Measurements from ENCODE around the gene SORBS1. TPM values are rescaled to one million over a fixed set of nuclear protein-coding genes. Genes with fewer than 3 reads are reported as not detected.

SORBS1 gene
- total and polyA plus RNA-seq, 8 donors, result 34.4 to 713 (median 168) TPM

- no peaks in the 10 kb centered on the region for H3K27me3 ChIP-seq
- H3K4me3 ChIP-seq, result peak overlapping the region in 1 of 4 donors; percentile 7
- WGBS, 5 donors, result 40 to 62% (median 47%) methylated on average over 8 of the region's 8 CpGs
- no peaks in the 10 kb centered on the region for H3K36me3 ChIP-seq
- no peaks in the 10 kb centered on the region for H3K9me3 ChIP-seq
- TF ChIP-seq POLR2AphosphoS5 (IDR thresholded peaks at IDR 0.05) (peak in 1 of 3 donors; percentile 5), CTCF (IDR thresholded peaks at IDR 0.05) (no peak), POLR2A (IDR thresholded peaks at IDR 0.05) (no peak), EP300 (IDR thresholded peaks at IDR 0.05) (no peak)
- peaks cover 41 to 98% (median 70%) of the 10 kb centered on the region in 4 donors for H3K4me1 ChIP-seq
- intact Hi-C loops (cut with DNase I; ENCODE audit: low total_unique reads), result no loop called here
- DNase-seq, result peak in 1 of 2 donors; percentile 61
- H3K27ac ChIP-seq, result peak overlapping the region; percentile 47 to 95 (median 86)
Measured at GRCh38 chr10:95518455-95519452, 42.4 kb downstream of the SORBS1 start.

- Histone ChIP-seq H3K4me3 (no peak overlapping the region), H3K27ac (peak overlapping the region; percentile 83 to 95 (median 86)), H3K27me3 (no peaks in the 10 kb centered on the region), H3K36me3 (no peaks in the 10 kb centered on the region), H3K9me3 (no peaks in the 10 kb centered on the region), H3K4me1 (peaks cover 50 to 98% (median 73%) of the 10 kb centered on the region in 4 donors)
- DNase-seq, result peak; percentile 58 to 82
- 26 to 43% (median 29%) methylated on average over 5 of the region's 5 CpGs for WGBS, 5 donors
- no peak for TF ChIP-seq CTCF (IDR thresholded peaks at IDR 0.05)
- peak; percentile 23 to 90 (median 69) for TF ChIP-seq POLR2AphosphoS5 (IDR thresholded peaks at IDR 0.05)
- peak; percentile 9 for TF ChIP-seq EP300 (IDR thresholded peaks at IDR 0.05)
- no peak for TF ChIP-seq POLR2A (IDR thresholded peaks at IDR 0.05)
- intact Hi-C loops (cut with DNase I; ENCODE audit: low total_unique reads), result no loop called here
Measured at GRCh38 chr10:95517536-95518454, 43.4 kb downstream of the SORBS1 start.

GRCh38 chr10:95516774-95517373 is 44.3 kb downstream of the SORBS1 start:
- peak overlapping the region; percentile 83 to 95 (median 86) for H3K27ac ChIP-seq
- no peak overlapping the region for H3K4me3 ChIP-seq
- no peaks in the 10 kb centered on the region for H3K9me3 ChIP-seq
- WGBS, 5 donors, result 68 to 85% (median 77%) methylated on average over 7 of the region's 7 CpGs
- H3K4me1 ChIP-seq, result peaks cover 60 to 98% (median 78%) of the 10 kb centered on the region in 4 donors
- no peaks in the 10 kb centered on the region for H3K27me3 ChIP-seq
- TF ChIP-seq POLR2A (IDR thresholded peaks at IDR 0.05), result no peak
- no peak for TF ChIP-seq EP300 (IDR thresholded peaks at IDR 0.05)
- no peak for TF ChIP-seq POLR2AphosphoS5 (IDR thresholded peaks at IDR 0.05)
- TF ChIP-seq CTCF (IDR thresholded peaks at IDR 0.05), result no peak
- intact Hi-C loops (cut with DNase I; ENCODE audit: low total_unique reads), result no loop called here
- DNase-seq, result no peak
- H3K36me3 ChIP-seq, result no peaks in the 10 kb centered on the region
